Nephron (organoid): ENCODE results near the gene ARHGDIB.

ENCODE experiments used
- H3K27ac Mint-ChIP-seq, 3 experiments: 2 replicates each; pipeline ENCODE4 v1.8.0; 2020; ENCODE audit warnings: mixed read lengths in 3 of 3, mild to moderate bottlenecking in 2 of 3, moderate library complexity in 1 of 3
- H3K27me3 Mint-ChIP-seq: 2 replicates; pipeline ENCODE4 v1.8.0; 2021; ENCODE audit warnings: low read depth, mild to moderate bottlenecking, moderate library complexity, mixed read lengths
- H3K36me3 Mint-ChIP-seq: 2 replicates; pipeline ENCODE4 v1.8.0; 2020; ENCODE audit warnings: low read depth, mixed read lengths
- H3K4me1 Mint-ChIP-seq: 2 replicates; pipeline ENCODE4 v1.8.0; 2020; ENCODE audit warnings: mixed read lengths
- H3K4me3 Mint-ChIP-seq, 3 experiments: 2 replicates each; pipeline ENCODE4 v1.8.0; 2020; ENCODE audit warnings: mild to moderate bottlenecking in 3 of 3, mixed read lengths in 3 of 3, moderate library complexity in 2 of 3
- H3K9me3 Mint-ChIP-seq: 2 replicates; pipeline ENCODE4 v1.8.0; 2020; ENCODE audit warnings: mixed read lengths
- TF ChIP-seq, protein P1 (sequence below), 3 experiments: fragments of 200-600 bp; sonication (generic); IDR thresholded peaks; one replicate each; pipeline ENCODE4 v1.5.0; 2021; ENCODE audit warnings: antibody characterized with exemption in 3 of 3; ENCODE audit not compliant: unreplicated experiment in 3 of 3

Gene ARHGDIB

DNA sequence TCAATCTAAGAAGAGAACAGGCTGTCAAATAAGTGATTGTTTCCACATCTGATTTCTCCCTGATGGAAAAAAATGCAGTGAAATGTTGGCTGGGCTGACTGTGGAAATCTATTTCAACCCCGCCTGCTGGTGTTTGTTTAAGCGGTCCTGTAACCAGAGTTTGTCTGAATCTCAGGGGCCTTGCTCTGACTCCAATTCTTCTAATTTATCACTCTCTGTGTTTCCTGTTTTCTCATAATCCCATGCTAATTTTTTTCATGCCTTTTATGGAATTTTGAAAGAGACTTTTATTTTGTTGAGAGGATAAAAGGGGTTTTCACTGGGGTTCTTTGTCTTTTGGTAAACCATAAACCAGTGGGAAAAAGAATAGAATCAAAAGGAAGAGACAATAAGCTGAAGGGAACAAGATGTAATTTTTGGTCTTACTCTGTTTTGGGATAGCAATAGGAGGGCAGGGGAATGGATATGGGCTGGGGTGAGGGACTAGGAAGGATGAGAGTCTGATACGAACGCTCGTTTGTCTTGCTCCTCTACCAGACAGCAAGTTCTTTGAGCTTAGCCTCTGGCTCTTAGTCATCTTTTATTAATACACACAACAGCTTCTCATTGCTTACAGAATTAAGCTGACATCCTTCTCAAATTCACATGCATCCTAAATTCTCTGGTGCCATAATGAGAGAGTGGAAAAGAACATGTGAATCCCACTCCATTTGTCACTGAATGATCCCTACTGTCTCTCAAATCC lies 67.7 kb downstream of the ARHGDIB start:
- no peaks in the 10 kb centered on the region for H3K27me3 Mint-ChIP-seq
- no peaks in the 10 kb centered on the region for H3K36me3 Mint-ChIP-seq
- H3K9me3 Mint-ChIP-seq: no peaks in the 10 kb centered on the region
- peaks cover 72% of the 10 kb centered on the region for H3K4me1 Mint-ChIP-seq
- H3K27ac Mint-ChIP-seq: peak overlapping the region; percentile 99
- TF ChIP-seq, protein P1, sequence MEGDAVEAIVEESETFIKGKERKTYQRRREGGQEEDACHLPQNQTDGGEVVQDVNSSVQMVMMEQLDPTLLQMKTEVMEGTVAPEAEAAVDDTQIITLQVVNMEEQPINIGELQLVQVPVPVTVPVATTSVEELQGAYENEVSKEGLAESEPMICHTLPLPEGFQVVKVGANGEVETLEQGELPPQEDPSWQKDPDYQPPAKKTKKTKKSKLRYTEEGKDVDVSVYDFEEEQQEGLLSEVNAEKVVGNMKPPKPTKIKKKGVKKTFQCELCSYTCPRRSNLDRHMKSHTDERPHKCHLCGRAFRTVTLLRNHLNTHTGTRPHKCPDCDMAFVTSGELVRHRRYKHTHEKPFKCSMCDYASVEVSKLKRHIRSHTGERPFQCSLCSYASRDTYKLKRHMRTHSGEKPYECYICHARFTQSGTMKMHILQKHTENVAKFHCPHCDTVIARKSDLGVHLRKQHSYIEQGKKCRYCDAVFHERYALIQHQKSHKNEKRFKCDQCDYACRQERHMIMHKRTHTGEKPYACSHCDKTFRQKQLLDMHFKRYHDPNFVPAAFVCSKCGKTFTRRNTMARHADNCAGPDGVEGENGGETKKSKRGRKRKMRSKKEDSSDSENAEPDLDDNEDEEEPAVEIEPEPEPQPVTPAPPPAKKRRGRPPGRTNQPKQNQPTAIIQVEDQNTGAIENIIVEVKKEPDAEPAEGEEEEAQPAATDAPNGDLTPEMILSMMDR (IDR thresholded peaks at IDR 0.05; ENCODE audit: unreplicated experiment in 3 of 3): no peak
- H3K4me3 Mint-ChIP-seq: peak overlapping the region in 2 of 3 experiments; percentile 8 to 57

DNA sequence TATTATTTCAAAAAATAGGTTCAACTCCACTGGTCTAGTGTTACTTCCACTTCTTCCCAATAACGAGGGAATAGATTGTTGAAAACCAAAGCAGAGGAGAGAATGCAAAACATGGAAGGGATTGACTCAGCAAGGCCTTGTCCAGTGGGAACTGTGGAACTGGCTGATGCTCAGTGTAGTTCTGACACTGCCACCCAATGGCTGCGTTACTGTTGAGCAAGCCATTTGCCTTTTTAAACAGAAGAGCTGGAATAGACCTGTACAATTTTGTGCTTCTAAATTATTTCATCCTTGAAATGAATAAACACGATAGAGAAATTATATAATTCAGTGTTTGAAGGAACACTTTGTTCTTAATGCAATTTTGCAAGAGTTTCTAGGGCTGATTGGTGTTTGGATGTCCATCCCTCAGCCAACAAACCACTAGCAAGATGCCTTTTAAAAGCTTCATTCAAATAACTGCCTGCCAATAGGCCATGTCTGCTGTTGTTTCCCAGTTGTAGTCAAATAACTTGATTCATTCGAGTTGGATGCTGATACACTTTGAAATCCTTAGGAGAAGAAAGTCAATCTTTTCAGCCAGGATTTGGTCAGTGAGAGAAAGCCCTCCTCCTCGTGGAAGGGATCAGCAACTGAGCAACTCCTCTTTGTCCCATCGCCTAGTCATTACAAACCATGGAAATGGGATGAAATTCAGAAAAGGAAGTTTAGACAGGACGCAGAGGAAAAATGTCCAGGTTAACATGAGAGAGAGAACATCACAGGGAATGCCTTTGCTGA lies 68.5 kb downstream of the ARHGDIB start:
- Mint-ChIP-seq H3K9me3 (no peaks in the 10 kb centered on the region), H3K36me3 (no peaks in the 10 kb centered on the region), H3K27ac (peak overlapping the region; percentile 99), H3K4me1 (peaks cover 77% of the 10 kb centered on the region), H3K4me3 (peak overlapping the region in 1 of 3 experiments; percentile 54), H3K27me3 (no peaks in the 10 kb centered on the region)
- TF ChIP-seq, protein P1 (IDR thresholded peaks at IDR 0.05; ENCODE audit: unreplicated experiment in 3 of 3): peak in 1 of 3 experiments; percentile 17
